Measurements from ENCODE around the gene RPAP2.
"Not testable (repeated sequence)": the region's sequence is repeated elsewhere in the genome, so short reads cannot be mapped to it uniquely, and the experiment has no call there.

RPAP2 gene

DNA sequence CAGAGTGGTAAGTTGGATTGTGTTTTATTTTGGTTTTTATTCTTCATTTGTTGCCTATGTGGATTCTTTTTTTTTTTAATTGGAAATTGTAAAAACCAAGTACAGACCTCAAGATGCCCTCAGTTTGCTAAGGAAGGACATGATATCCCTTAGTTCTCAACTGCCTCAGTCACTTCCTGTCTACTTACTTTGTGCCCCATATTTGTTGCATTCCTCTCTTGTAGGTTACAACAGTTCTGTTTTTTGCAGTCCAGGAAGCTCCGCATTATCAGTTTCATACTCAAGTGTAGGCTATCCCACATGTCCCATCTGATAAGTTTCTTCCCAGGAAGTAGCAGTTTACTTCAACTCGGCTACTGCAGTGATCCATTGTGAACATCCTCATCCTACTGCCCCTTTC is 82.0 kb downstream of the RPAP2 start:
- TF ChIP-seq, protein P1, sequence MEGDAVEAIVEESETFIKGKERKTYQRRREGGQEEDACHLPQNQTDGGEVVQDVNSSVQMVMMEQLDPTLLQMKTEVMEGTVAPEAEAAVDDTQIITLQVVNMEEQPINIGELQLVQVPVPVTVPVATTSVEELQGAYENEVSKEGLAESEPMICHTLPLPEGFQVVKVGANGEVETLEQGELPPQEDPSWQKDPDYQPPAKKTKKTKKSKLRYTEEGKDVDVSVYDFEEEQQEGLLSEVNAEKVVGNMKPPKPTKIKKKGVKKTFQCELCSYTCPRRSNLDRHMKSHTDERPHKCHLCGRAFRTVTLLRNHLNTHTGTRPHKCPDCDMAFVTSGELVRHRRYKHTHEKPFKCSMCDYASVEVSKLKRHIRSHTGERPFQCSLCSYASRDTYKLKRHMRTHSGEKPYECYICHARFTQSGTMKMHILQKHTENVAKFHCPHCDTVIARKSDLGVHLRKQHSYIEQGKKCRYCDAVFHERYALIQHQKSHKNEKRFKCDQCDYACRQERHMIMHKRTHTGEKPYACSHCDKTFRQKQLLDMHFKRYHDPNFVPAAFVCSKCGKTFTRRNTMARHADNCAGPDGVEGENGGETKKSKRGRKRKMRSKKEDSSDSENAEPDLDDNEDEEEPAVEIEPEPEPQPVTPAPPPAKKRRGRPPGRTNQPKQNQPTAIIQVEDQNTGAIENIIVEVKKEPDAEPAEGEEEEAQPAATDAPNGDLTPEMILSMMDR (IDR thresholded peaks at IDR 0.05; ENCODE audit: low read depth, low read length), result no peak
- DNase-seq (ENCODE audit: extremely low read depth, low read depth), result no peak

GRCh38 chr1:92393966-92394365 is 95.1 kb downstream of the RPAP2 start:
- not testable (repeated sequence) for DNase-seq (ENCODE audit: extremely low read depth, low read depth)

DNA sequence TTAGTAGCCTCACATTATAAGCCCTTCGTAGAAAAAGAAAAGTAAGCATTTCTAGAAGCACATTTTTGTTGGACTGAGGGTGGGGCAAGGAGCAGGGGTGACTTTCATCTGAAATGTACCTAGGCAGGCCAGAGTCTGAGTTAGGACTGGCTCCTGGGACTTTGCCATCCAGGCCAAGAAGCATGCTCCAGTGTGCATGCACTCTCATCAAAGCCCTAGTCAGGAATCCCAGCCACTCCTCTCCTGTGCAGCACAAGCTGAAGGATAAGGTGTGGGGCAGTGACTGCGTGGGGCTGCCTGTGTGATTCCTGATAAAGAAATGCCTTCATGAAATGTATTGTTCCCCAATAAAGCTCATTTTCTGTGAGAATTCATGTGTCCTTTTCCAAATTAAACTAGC is 99.7 kb downstream of the RPAP2 start:
- TF ChIP-seq, protein P1 (IDR thresholded peaks at IDR 0.05; ENCODE audit: low read depth, low read length), result no peak
- DNase-seq (ENCODE audit: extremely low read depth, low read depth), result no peak

DNA sequence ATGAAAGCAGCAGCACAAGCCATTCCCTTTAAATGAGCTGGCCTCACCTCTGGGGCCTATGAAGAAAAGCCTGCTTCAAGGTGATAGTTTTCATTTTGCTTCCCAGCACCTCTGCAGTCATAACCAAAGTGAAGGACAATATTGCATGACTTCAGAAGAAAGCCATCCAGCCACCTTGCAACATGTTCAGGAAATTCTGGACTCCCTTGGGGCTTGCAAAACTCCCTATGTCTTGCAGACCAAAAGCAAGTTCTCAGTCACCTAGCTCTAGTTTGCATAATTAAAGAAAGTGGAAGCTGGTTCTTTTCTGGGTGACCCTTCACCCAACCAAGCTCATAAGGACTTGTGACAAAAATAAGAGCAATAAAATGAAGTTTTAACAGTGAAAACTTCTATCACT is 100.2 kb downstream of the RPAP2 start:
- no peak for DNase-seq (ENCODE audit: extremely low read depth, low read depth)
- TF ChIP-seq, protein P1 (IDR thresholded peaks at IDR 0.05; ENCODE audit: low read depth, low read length), result no peak

- DNase-seq (ENCODE audit: extremely low read depth, low read depth), result no peak
- TF ChIP-seq, protein P1 (IDR thresholded peaks at IDR 0.05; ENCODE audit: low read depth, low read length), result no peak
These were observed 105.8 kb downstream of the RPAP2 start for GRCh38 chr1:92404661-92405060.

- DNase-seq (ENCODE audit: extremely low read depth, low read depth), result no peak
- TF ChIP-seq, protein P1 (IDR thresholded peaks at IDR 0.05; ENCODE audit: low read depth, low read length), result no peak
These were observed 110.0 kb downstream of the RPAP2 start for GRCh38 chr1:92408825-92409224.

- TF ChIP-seq, protein P1 (IDR thresholded peaks at IDR 0.05; ENCODE audit: low read depth, low read length), result no peak
- no peak for DNase-seq (ENCODE audit: extremely low read depth, low read depth)
These were observed 111.2 kb downstream of the RPAP2 start for GRCh38 chr1:92409946-92410549.

DNA sequence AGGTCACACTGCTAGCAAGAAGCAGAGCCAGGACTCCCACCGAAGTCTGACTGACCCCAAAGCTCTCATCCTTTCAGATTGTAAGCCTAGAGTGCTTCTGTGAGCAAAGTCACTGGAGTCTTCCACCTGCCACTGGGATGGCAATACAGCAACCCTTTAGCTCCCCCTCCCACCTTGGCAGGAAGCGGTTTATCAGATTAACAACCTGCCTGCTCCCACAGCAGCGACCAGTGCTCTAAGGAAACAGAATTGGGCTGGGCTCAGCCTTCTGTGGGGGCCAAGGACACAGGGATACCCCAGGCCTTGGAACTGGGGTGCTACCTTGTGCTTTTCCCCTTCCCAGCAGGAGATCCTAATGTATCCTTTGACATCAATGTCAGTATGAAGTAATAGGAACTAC is 111.8 kb downstream of the RPAP2 start:
- DNase-seq (ENCODE audit: extremely low read depth, low read depth), result no peak

More for the DNA sequence above, 111.8 kb downstream of the RPAP2 start:
- TF ChIP-seq, protein P1 (IDR thresholded peaks at IDR 0.05; ENCODE audit: low read depth, low read length), result no peak

Measured in AG09319 (cell line).